HUDEP-2 (cell line): ENCODE data around the gene TBX22.
"Not testable (repeated sequence)": the region's sequence is repeated elsewhere in the genome, so short reads cannot be mapped to it uniquely, and the experiment has no call there.

Source experiments
- DNase-seq, 76 experiments: peaks; one replicate each; lab custom pipeline; 2025; ENCODE audit not compliant: unreplicated experiment in 76 of 76; lab: John Stamatoyannopoulos, UW

Gene TBX22, protein sequence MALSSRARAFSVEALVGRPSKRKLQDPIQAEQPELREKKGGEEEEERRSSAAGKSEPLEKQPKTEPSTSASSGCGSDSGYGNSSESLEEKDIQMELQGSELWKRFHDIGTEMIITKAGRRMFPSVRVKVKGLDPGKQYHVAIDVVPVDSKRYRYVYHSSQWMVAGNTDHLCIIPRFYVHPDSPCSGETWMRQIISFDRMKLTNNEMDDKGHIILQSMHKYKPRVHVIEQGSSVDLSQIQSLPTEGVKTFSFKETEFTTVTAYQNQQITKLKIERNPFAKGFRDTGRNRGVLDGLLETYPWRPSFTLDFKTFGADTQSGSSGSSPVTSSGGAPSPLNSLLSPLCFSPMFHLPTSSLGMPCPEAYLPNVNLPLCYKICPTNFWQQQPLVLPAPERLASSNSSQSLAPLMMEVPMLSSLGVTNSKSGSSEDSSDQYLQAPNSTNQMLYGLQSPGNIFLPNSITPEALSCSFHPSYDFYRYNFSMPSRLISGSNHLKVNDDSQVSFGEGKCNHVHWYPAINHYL

DNA sequence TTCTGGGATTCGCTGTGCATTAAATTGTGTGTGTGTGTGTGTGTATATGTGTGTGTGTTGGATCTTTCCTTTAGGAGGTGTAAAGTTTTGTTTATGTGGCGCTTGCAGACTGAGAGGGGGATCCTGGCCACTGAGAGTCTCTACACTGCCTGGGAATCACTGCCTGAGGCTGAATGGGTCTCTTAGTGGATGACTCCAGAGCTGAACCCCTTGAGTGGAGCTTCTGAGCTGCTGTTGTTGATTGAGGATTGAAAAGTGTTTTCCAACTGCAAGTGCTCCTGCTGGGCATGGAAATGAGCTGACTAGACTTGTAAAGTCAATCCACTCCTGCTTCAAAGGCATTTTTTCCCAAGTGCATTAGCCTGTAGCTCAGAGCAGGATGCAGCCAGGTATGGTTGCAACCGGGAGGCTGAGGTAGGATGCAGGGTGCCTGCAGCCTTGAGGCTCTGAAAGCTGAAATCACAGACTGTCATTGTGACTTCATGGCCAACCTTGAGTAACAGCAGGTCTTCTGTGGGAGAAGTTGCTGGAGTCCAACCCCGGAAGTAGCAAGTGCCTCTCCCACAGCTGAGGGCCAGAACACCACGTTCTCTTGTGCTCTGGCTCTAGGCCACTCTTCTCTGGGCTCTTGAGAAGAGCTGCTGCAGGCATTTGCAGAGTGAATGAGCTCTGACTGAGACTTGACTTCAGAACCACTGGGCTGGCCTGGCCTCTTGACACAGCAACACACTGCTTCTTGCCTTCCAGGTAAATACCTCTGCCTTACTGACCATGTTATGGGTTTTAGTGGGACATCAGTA lies at the start of gene TBX22:
TSS of gene TBX22 (plus strand) at position 613 of the 800 bp plus-strand sequence. CDS start 7,517 bp downstream, outside the sequence.
- DNase-seq, result no peak

DNA sequence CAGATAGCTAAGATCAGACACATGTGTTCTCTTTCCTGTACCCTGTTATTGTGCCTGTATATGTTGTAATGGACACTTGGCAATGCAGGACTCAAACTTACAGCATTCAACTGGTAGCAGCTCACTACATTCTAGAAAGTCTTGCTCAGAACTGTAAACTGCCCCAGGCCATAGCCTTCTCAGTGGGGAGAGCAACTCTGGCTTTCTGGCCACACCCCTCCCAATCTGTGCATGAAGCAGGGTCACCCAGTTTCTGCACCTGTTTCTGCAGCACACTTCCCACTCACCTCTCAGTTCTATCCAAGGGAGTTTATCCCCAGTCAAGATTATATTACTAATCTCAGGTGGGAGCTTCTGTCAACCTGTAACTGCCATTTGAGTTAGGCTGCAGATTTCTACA lies 38.9 kb upstream of the TBX22 start:
- DNase-seq, result no peak

DNA sequence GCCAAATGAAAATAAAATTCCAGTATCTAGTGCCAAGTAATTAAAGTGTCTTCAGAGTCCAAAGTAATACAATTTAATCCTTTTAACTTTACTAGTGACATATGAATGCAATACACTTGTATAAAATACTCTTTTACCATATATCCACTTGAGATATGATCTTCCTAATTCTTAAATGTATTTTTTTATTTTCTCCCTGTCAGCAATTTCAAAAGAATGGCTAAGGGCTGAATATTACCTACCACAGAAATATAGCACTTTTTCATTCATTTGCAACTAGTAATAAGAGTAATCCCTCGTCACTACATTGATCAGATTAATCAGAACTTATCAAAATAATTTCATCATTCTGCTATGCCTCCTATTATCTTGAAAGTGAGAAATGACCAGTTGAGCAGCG lies 10.1 kb upstream of the TBX22 start:
- no peak for DNase-seq

DNA sequence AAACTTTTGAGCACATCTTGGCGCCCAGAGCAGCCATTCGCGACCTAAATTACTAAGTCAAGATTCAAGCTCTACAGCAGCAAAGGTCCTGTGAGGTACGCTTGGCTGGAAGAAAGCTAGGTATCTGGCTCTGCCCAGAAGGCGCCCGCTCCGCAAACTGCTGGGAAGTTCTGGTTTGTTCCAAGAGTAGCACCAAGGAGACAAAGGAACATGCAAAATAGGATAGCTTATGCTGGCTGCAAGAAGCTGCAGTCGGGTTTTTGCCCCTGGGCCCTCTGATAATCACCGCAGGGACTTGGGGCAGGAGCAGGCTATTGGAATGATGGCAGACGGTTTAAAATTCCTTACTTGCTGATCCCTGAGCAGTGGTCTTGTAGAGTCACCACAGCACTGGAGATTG lies 3.0 kb upstream of the TBX22 start:
- no peak for DNase-seq

DNA sequence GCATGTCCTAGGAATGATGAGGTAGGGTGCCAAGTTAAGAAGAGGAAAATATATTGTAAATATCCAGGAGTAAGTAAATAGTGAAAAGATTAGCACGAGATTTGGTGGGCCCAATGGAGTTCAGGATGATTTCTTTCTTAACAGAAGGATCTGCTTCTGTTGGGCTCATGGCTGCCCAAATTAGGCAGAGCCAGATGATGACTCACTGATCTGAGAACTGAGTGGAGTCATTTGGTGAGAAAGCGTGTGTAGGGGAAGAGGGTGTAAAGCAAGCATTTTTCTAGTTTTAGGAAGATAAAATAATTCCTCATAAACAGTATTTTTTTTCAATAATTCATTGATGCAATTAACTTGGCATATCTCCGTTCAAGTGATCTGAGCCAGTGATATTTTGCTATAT lies 1.6 kb downstream of the TBX22 start:
- DNase-seq, result no peak

DNA sequence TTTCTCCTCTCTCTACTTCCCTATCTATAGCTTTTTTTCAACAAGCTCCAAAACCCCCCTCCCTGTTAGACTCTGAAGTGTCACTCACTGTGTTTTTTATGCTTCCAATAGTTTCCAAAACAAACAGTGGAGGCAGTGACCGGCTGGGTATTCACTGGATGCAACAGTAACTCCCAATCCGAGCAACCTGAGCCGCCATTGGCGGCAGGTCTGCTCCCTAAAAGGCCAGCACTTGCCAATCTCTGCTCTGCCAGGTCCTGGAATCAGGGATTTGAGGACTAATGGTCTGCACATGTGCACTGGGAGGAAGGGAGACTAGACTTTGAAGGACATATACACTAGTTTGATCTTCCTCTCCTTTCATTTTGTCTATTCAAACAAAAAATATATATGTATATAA lies 7.1 kb downstream of the TBX22 start:
- DNase-seq, result no peak

DNA sequence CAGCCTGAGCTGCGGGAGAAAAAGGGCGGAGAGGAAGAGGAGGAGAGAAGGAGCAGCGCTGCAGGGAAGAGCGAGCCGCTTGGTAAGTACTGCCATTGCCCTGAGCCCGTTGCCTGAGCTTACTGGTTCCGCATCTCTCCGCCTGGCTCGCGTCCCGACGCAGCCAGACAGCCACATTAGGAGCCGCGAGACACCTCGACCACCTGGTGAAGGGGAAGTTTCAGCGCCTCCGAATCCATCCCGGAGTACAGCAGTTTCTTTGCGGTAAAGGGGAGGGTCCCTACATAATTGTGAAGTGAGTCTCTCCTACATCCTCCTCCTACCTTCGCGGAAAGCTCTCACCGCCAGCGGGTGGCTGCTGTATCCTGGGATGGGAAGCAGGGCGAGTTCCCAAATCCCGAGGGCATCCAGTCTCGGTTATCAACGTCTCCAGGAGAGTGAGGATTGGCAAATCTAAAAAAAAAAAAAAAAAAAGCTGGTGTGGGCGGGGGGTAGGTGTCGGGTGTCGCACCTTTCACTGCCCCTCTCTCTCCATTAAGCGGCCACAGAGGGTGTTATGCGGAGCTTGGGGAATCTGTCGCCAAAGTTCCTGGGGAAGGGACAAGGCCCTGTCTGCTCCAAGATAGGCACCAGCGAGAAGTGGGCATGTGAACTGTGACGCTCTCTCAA lies 7.9 kb downstream of the TBX22 start:
- DNase-seq, result no peak

DNA sequence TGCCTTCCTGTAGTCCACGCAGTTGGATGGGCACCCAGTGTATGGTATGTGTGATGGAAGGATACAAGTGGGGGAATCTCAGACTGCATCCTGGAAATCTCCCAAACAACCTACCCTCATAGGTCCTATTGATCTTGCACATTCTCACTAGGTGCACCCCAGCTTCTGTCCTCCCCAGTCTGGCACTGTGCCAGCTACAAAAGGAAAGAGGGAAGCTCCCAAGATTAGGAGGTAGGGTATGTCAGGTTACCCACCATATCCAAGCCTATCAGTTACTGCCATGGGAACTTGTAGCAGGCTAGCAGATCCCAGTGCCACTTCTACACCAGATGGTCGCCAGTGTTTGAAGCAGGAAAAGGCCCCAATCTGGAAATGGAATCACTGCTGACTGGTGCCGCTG lies 11.6 kb downstream of the TBX22 start:
- DNase-seq, result no peak

DNA sequence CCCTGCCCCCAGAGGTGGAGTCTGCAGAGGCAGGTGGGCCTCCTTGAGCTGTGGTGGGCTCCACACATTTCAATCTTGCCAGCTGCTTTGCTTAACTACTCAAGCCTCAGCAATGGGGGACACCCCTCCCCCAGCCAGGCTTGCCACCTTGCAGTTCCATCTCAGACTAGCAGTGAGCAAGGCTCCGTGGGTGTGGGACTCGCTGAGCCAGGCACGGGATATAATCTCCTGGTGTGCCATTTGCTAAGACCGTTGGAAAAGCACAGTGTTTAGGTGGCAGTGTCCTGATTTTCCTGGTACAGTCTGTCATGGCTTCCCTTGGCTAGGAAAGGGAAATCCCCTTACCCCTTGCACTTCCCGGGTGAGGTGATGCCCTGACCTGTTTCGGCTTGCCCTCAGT lies 51.6 kb downstream of the TBX22 start:
- DNase-seq, result not testable (repeated sequence)

DNA sequence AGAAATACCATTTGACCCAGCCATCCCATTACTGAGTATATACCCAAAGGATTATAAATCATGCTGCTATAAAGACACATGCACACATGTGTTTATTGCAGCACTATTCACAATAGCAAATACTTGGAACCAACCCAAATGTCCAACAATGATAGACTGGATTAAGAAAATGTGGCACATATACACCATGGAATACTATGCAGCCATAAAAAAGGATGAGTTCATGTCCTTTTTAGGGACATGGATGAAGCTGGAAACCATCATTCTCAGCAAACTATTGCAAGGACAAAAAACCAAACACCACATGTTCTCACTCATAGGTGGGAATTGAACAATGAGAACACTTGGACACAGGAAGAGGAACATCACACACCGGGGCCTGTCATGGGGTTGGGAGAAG lies 61.1 kb downstream of the TBX22 start:
- not testable (repeated sequence) for DNase-seq
